Endothelial cell (in vitro differentiated cells): Measurements from ENCODE around the gene OGFR. TPM values are rescaled to one million over a fixed set of nuclear protein-coding genes. Genes with fewer than 3 reads are reported as not detected.

Experiments
- DNase-seq: peaks from one replicate; pipeline ENCODE4 v3.0.0; 2021; ENCODE audit warnings: low spot score
- H3K27ac Mint-ChIP-seq: one replicate; pipeline ENCODE4 v1.8.0; 2021; ENCODE audit warnings: mixed read lengths, inconsistent platforms; ENCODE audit not compliant: unreplicated experiment
- H3K27me3 Mint-ChIP-seq: one replicate; pipeline ENCODE4 v1.8.0; 2021; ENCODE audit warnings: mild to moderate bottlenecking, moderate library complexity, mixed read lengths, inconsistent platforms; ENCODE audit not compliant: unreplicated experiment
- H3K36me3 Mint-ChIP-seq: one replicate; pipeline ENCODE4 v1.8.0; 2021; ENCODE audit warnings: mild to moderate bottlenecking, low read depth, mixed read lengths, inconsistent platforms; ENCODE audit not compliant: unreplicated experiment
- H3K4me1 Mint-ChIP-seq: one replicate; pipeline ENCODE4 v1.8.0; 2021; ENCODE audit warnings: mild to moderate bottlenecking, mixed read lengths, inconsistent platforms; ENCODE audit not compliant: unreplicated experiment
- H3K4me3 Mint-ChIP-seq: one replicate; pipeline ENCODE4 v1.8.0; 2021; ENCODE audit warnings: mild to moderate bottlenecking, mixed read lengths, inconsistent platforms; ENCODE audit not compliant: unreplicated experiment
- H3K9me3 Mint-ChIP-seq: one replicate; pipeline ENCODE4 v1.8.0; 2021; ENCODE audit warnings: mixed read lengths, inconsistent platforms; ENCODE audit not compliant: unreplicated experiment
- CTCF ChIP-seq: fragments of 200-600 bp; sonication (generic); IDR thresholded peaks from one replicate; pipeline ENCODE4 v1.5.0; 2021; ENCODE audit warnings: antibody characterized with exemption; ENCODE audit not compliant: unreplicated experiment
- total RNA-seq: library from RNA; stranded (reverse); fragmentation: NEBNext Ultra II Directional; extraction: Animal tissue kit (Norgen Biotek cat#: 25700); gene quantifications from one replicate; pipeline ENCODE4 v1.2.1, GENCODE V29; 2021; ENCODE audit not compliant: unreplicated experiment

OGFR gene
- total RNA-seq, 1 donor from 2014 or later, result 27.6 TPM

DNA sequence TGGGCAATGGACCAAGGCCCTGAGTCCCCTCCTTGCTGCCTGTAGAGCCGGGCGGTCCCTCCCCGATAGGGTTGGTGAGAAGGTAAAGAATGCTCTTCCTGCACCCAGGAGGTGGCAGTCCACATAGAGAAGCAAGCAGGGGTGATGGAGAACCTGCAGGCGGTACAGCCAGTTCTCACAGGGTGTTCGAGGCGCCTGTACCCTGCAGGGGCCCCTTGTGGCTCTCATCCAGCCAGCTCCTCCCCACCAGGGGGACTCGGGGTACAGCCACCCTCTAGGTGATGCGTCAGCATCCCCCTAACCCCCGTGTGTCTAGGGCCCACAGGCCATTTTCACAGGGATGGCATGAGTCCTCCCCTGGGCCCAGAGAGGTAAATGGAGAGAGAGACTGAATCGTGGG is 7.1 kb downstream of the OGFR start:
- Mint-ChIP-seq H3K4me1 (no peaks in the 10 kb centered on the region), H3K27ac (no peak overlapping the region), H3K36me3 (peaks cover 3% of the 10 kb centered on the region), H3K27me3 (peaks cover 2% of the 10 kb centered on the region), H3K9me3 (no peaks in the 10 kb centered on the region), H3K4me3 (no peak overlapping the region)
- DNase-seq, result no peak
- TF ChIP-seq CTCF, result no peak

DNA sequence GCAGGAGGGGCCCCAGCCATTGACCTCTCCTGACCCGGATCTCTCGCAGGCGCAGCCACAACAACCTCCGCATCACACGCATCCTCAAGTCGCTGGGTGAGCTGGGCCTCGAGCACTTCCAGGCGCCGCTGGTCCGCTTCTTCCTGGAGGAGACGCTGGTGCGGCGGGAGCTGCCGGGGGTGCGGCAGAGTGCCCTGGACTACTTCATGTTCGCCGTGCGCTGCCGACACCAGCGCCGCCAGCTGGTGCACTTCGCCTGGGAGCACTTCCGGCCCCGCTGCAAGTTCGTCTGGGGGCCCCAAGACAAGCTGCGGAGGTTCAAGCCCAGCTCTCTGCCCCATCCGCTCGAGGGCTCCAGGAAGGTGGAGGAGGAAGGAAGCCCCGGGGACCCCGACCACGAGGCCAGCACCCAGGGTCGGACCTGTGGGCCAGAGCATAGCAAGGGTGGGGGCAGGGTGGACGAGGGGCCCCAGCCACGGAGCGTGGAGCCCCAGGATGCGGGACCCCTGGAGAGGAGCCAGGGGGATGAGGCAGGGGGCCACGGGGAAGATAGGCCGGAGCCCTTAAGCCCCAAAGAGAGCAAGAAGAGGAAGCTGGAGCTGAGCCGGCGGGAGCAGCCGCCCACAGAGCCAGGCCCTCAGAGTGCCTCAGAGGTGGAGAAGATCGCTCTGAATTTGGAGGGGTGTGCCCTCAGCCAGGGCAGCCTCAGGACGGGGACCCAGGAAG is 7.7 kb downstream of the OGFR start:
- H3K4me3 Mint-ChIP-seq, result no peak overlapping the region
- DNase-seq, result no peak
- peaks cover 3% of the 10 kb centered on the region for H3K36me3 Mint-ChIP-seq
- H3K4me1 Mint-ChIP-seq, result no peaks in the 10 kb centered on the region
- peaks cover 2% of the 10 kb centered on the region for H3K27me3 Mint-ChIP-seq
- no peaks in the 10 kb centered on the region for H3K9me3 Mint-ChIP-seq
- H3K27ac Mint-ChIP-seq, result no peak overlapping the region
- no peak for TF ChIP-seq CTCF

DNA sequence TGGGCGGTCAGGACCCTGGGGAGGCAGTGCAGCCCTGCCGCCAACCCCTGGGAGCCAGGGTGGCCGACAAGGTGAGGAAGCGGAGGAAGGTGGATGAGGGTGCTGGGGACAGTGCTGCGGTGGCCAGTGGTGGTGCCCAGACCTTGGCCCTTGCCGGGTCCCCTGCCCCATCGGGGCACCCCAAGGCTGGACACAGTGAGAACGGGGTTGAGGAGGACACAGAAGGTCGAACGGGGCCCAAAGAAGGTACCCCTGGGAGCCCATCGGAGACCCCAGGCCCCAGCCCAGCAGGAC is 8.2 kb downstream of the OGFR start:
- Mint-ChIP-seq H3K27ac (no peak overlapping the region), H3K4me3 (no peak overlapping the region), H3K36me3 (peaks cover 3% of the 10 kb centered on the region), H3K4me1 (no peaks in the 10 kb centered on the region), H3K9me3 (no peaks in the 10 kb centered on the region), H3K27me3 (peaks cover 2% of the 10 kb centered on the region)
- TF ChIP-seq CTCF, result no peak
- DNase-seq, result no peak

DNA sequence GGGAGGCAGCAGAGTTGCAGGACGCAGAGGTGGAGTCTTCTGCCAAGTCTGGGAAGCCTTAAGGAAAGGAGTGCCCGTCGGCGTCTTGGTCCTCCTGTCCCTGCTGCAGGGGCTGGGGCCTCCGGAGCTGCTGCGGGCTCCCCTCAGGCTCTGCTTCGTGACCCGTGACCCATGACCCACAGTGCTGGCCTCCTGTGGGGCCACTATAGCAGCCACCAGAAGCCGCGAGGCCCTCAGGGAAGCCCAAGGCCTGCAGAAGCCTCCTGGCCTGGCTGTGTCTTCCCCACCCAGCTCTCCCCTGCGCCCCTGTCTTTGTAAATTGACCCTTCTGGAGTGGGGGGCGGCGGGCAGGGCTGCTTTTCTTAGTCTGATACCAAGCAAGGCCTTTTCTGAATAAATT is 9.0 kb downstream of the OGFR start:
- H3K9me3 Mint-ChIP-seq, result no peaks in the 10 kb centered on the region
- H3K4me3 Mint-ChIP-seq, result no peak overlapping the region
- no peak overlapping the region for H3K27ac Mint-ChIP-seq
- no peaks in the 10 kb centered on the region for H3K36me3 Mint-ChIP-seq
- peaks cover 2% of the 10 kb centered on the region for H3K27me3 Mint-ChIP-seq
- no peaks in the 10 kb centered on the region for H3K4me1 Mint-ChIP-seq
- DNase-seq, result no peak
- TF ChIP-seq CTCF, result no peak

GRCh38 chr20:62814060-62814708 is 9.5 kb downstream of the OGFR start:
- TF ChIP-seq CTCF, result no peak
- no peak for DNase-seq
- no peaks in the 10 kb centered on the region for H3K36me3 Mint-ChIP-seq
- H3K27me3 Mint-ChIP-seq, result peaks cover 2% of the 10 kb centered on the region
- H3K9me3 Mint-ChIP-seq, result no peaks in the 10 kb centered on the region
- no peak overlapping the region for H3K4me3 Mint-ChIP-seq
- no peaks in the 10 kb centered on the region for H3K4me1 Mint-ChIP-seq
- no peak overlapping the region for H3K27ac Mint-ChIP-seq
